Skeletal muscle tissue (tissue), 4 donors: ENCODE data around the gene FRYL. TPM values are rescaled to one million over a fixed set of nuclear protein-coding genes. Genes with fewer than 3 reads are reported as not detected.
A peak's percentile ranks its signal among the peaks of the same experiment; 100 is the strongest.

Experiments
- H3K27ac ChIP-seq: one replicate; pipeline ENCODE4 v1.7.0; 2013; ENCODE audit warnings: mild to moderate bottlenecking, low read depth, low read length, inconsistent platforms
- H3K27me3 ChIP-seq, 3 donors: one replicate each; pipeline ENCODE4 v1.7.0; 2013; ENCODE audit warnings: low read length in 3 of 3; ENCODE audit not compliant: control insufficient read depth in 3 of 3, insufficient read depth in 3 of 3
- H3K36me3 ChIP-seq, 3 donors: one replicate each; pipeline ENCODE4 v1.7.0; 2013; ENCODE audit warnings: low read length in 3 of 3; ENCODE audit not compliant: control insufficient read depth in 3 of 3, insufficient read depth in 3 of 3
- H3K4me1 ChIP-seq, 3 donors: one replicate each; pipeline ENCODE4 v1.7.0; 2013; ENCODE audit warnings: low read length in 3 of 3, mild to moderate bottlenecking in 3 of 3; ENCODE audit not compliant: control insufficient read depth in 3 of 3, insufficient read depth in 3 of 3
- H3K4me3 ChIP-seq, 3 donors: one replicate each; pipeline ENCODE4 v1.7.0; 2013; ENCODE audit warnings: low read length in 3 of 3
- H3K9ac ChIP-seq, 3 donors: one replicate each; pipeline ENCODE4 v1.7.0; 2013; ENCODE audit warnings: low read length in 3 of 3, mild to moderate bottlenecking in 3 of 3, moderate library complexity in 2 of 3, low read depth in 1 of 3
- H3K9me3 ChIP-seq, 3 donors: one replicate each; pipeline ENCODE4 v1.7.0; 2013; ENCODE audit warnings: low read length in 3 of 3; ENCODE audit not compliant: control insufficient read depth in 3 of 3
- total RNA-seq: library from RNA; depleted of rRNA; stranded (reverse); fragments of >200 nt; gene quantifications from one replicate; pipeline ENCODE4 v1.2.3, GENCODE V29; 2014
- donor health status: Osteomylitis.

Gene FRYL
- total RNA-seq, 1 donor from 2014 or later, result 66.3 TPM

DNA sequence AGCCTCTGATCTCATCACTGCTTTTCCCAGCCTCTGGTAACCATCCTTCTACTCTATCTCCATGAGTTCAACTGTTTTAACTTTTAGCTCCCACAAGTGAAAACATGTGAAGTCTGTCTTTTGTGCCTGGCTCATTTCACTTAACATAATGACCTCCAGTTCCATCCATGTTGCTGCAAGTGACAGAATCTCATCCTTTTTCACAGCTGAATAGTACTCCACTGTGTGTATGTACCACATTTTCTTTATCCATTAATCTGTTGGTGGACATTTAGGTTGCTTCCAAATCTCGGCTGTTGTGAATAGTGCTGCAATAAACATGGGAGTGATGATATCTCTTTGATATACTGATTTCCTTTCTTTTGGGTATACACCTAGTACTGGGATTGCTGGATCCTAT is 109.5 kb downstream of the FRYL start:
- Histone ChIP-seq H3K4me3 (no peak overlapping the region), H3K27me3 (no peaks in the 10 kb centered on the region), H3K9ac (no peak overlapping the region), H3K4me1 (peaks cover 6 to 14% (median 8%) of the 10 kb centered on the region in 3 donors), H3K36me3 (no peaks in the 10 kb centered on the region), H3K27ac (no peak overlapping the region), H3K9me3 (no peaks in the 10 kb centered on the region)

DNA sequence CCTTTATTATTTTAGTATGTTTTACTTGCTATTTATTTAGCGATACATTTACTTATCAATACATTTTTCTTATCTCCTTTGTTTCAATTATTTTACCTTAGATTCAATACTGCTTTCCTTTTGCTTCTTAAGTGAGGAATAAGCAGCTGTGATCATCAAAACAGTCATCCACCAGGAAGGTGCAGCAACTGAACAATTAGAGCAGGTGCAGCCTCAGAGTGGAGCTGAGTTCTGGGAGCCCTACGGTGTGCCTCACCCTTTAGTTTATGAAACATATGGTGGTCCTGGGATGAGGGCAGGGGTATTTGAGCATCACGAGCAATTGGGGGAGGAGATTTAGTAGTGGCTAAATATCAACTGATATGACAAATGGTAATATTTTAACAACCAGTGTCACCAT is 111.0 kb downstream of the FRYL start:
- Histone ChIP-seq H3K4me1 (peaks cover 8 to 17% (median 10%) of the 10 kb centered on the region in 3 donors), H3K27me3 (no peaks in the 10 kb centered on the region), H3K36me3 (no peaks in the 10 kb centered on the region), H3K9me3 (no peaks in the 10 kb centered on the region), H3K9ac (no peak overlapping the region), H3K4me3 (no peak overlapping the region), H3K27ac (peak overlapping the region; percentile 72)

DNA sequence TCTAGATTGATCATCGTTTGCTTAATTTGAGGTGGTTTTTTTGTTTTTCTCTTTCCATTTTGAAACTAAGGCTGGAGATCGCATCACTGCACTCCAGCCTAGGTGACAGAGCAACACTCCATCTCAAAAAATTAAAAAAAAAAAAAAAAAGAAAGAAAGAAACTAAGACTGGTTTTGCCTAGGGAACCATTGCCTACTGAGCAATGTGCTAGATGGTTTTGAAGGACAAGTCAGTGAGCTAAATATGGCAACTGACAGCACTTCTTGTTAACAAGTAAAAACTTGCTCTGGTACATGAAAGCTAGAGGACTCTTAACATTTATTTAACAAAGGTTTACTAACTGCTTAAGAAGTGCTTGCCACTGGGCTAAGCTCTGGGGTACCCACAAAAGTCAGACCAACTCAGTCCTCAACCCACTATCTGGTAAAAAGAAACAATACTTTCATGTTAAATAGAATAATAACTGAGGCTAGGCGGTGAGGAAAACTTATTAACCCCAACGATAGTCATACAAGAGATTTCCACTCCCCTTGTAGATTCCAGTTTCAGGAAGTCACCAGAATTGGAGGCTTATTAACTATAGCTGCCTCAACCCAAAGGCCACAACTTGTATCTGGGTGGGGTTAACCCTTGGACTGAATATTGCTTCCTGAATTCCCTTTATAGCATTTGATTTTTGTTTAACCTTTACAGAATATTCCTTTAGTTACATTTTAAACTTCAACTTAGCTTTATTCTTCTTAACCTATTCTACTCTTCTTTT is 111.6 kb downstream of the FRYL start:
- peaks cover 8 to 17% (median 10%) of the 10 kb centered on the region in 3 donors for H3K4me1 ChIP-seq
- no peaks in the 10 kb centered on the region for H3K9me3 ChIP-seq
- H3K27me3 ChIP-seq, result no peaks in the 10 kb centered on the region
- peak overlapping the region; percentile 72 for H3K27ac ChIP-seq
- no peak overlapping the region for H3K9ac ChIP-seq
- no peaks in the 10 kb centered on the region for H3K36me3 ChIP-seq
- H3K4me3 ChIP-seq, result no peak overlapping the region

DNA sequence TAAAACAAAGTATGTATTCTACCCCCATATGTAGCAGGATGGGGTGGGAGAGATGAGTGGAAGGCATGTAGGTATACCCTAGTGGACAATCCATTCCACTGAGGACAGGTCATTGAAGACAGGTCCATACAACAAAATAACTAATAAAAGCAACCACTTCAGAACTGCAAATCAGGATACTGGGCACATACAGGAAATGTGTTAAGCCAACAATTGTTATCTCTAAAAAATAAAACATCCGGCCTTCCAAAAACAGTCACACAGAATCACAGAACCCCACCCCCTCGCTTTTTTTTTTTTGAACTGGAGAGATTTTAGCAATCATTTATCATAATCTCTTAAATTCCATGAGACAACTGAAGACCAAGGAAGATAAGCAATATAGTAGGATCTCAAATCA is 112.9 kb downstream of the FRYL start:
- Histone ChIP-seq H3K4me1 (peaks cover 8 to 17% (median 10%) of the 10 kb centered on the region in 3 donors), H3K27ac (peak overlapping the region; percentile 72), H3K4me3 (no peak overlapping the region), H3K27me3 (no peaks in the 10 kb centered on the region), H3K36me3 (no peaks in the 10 kb centered on the region), H3K9ac (no peak overlapping the region), H3K9me3 (no peaks in the 10 kb centered on the region)

DNA sequence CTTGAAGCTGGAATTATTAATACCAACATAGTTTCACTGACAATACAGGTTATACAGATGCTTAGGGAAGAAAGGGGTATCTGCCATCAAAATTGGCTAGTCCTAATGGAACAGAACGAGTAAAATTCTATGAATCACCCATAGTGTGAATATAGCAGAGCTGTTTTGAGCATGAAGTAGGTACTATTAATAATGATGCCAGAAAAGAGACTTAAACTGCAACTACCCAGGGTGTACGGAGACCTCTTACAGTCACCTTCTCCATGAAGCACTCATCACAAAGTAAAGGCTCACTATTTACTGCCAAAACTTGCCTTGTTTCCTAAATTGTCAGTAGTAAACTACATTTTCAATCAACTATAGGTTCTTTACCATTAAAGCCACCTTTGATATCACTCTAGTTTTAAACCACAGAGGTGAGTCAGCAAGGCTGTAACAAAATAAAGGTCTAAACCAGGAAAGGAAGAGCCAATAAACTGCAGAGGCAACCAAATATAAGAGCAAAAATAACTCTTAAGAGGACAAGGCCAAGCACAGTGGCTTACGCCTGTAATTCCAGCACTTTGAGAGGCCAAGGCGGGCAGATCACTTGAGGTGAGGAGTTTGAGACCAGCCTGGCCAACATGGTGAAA is 114.4 kb downstream of the FRYL start:
- no peak overlapping the region for H3K9ac ChIP-seq

GRCh38 chr4:48664938-48665337 is 115.1 kb downstream of the FRYL start:
- H3K36me3 ChIP-seq, result no peaks in the 10 kb centered on the region
- peaks cover 8 to 17% (median 10%) of the 10 kb centered on the region in 3 donors for H3K4me1 ChIP-seq
- H3K9ac ChIP-seq, result no peak overlapping the region
- no peak overlapping the region for H3K27ac ChIP-seq
- no peak overlapping the region for H3K4me3 ChIP-seq
- H3K27me3 ChIP-seq, result no peaks in the 10 kb centered on the region
- no peaks in the 10 kb centered on the region for H3K9me3 ChIP-seq

More for the DNA sequence above, 114.4 kb downstream of the FRYL start:
- Histone ChIP-seq H3K27me3 (no peaks in the 10 kb centered on the region), H3K27ac (no peak overlapping the region), H3K9me3 (no peaks in the 10 kb centered on the region), H3K4me1 (peaks cover 8 to 17% (median 10%) of the 10 kb centered on the region in 3 donors), H3K36me3 (no peaks in the 10 kb centered on the region), H3K4me3 (no peak overlapping the region)

DNA sequence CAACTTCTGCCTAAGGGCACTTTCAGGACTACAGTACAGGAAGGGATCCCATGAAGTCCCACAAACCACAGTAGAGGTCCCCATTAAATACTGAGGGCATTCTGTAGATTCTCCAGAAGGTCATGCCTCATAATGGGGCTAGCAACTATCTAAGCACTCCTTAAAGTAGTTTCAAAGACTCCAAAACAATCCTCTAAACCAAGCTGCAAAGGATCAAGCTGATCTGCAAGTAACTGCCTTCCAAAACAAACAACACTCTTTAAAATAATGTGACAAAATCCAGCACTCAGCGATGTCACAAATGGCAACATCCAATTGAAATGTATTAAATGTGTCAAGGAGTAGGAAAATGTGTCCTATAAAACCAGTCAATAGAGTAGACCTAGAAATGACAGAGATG is 118.7 kb downstream of the FRYL start:
- Histone ChIP-seq H3K4me3 (no peak overlapping the region), H3K9ac (no peak overlapping the region), H3K36me3 (no peaks in the 10 kb centered on the region), H3K9me3 (no peaks in the 10 kb centered on the region), H3K27ac (no peak overlapping the region), H3K27me3 (no peaks in the 10 kb centered on the region), H3K4me1 (peaks cover 3 to 7% (median 4%) of the 10 kb centered on the region in 3 donors)

DNA sequence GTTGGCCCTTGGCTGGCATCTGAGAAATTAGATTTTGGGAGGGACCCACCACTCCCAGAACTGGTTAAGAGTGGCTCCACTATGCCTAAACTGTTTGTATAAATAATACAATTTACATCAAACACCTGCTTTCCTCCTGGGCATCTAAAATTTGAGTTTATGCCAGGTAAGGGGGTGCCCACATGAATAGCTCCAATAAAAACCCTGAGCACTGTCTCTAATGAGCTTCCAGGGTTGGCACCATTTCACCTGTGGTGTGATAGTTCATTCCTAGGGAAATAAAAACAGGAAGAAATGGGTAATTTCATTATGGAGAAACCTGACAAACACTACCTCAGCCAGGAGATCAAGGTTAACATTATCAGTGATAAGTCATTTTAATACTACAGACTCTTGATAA is 119.7 kb downstream of the FRYL start:
- Histone ChIP-seq H3K9ac (no peak overlapping the region), H3K4me3 (no peak overlapping the region), H3K9me3 (no peaks in the 10 kb centered on the region), H3K27me3 (no peaks in the 10 kb centered on the region), H3K27ac (no peak overlapping the region), H3K36me3 (no peaks in the 10 kb centered on the region), H3K4me1 (peaks cover 0 to 4% (median under 1%) of the 10 kb centered on the region in 3 donors)

DNA sequence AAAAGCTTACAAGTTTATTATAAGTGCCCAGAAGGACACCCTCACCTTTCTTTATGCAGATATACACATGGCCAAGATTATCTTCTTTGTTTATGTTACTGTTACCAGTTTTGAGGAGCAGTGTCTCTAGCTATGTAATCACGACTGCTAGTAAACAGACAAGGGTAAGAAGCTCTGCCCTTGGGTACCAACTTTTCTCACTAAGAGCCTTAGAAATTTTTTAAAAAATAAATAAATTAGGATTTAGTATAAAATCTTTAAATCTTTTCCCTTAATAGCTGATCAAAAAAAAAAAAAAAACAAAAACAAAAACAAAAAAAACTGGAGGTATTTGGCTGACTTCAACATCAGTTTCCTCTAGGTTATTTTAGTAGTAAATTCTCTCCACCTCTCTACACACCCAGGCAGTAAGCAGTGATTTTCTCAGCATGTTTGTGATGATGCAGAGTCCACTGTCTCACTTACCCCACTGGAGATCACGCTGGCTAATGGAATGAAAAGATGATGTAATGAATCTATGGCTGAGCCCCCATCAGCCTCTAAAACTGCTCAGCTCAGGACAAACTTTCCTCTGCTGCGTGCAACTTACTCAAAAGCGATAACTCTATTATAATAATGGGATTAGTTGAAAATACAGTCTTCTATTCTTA is 125.9 kb downstream of the FRYL start:
- Histone ChIP-seq H3K27me3 (no peaks in the 10 kb centered on the region), H3K9ac (peak overlapping the region in 2 of 3 donors; percentile 1 to 61), H3K27ac (peak overlapping the region; percentile 5), H3K4me1 (peaks cover 4 to 15% (median 11%) of the 10 kb centered on the region in 3 donors), H3K9me3 (no peaks in the 10 kb centered on the region), H3K4me3 (peak overlapping the region; percentile 15 to 60 (median 35)), H3K36me3 (no peaks in the 10 kb centered on the region)
